GM23338 (cell line): ENCODE results near the gene SEH1L. TPM values are rescaled to one million over a fixed set of nuclear protein-coding genes. Genes with fewer than 3 reads are reported as not detected.
A peak's percentile ranks its signal among the peaks of the same experiment; 100 is the strongest.

Source experiments
- ATAC-seq: fragments of 200-7000 bp; cut with Tn5 transposase; 3 replicates; pipeline ENCODE4 v1.9.1; 2020
- DNase-seq: peaks from one replicate; pipeline ENCODE4 v3.0.0-alpha.2; 2015; ENCODE audit warnings: low spot score
- H2AFZ ChIP-seq: fragments of 200-600 bp; sonication (generic); 2 replicates; pipeline ENCODE4 v1.8.0; 2016; ENCODE audit warnings: antibody characterized with exemption, mild to moderate bottlenecking, moderate library complexity
- H3F3A ChIP-seq: fragments of 200-600 bp; sonication (generic); replicated peaks from 2 replicates; pipeline ENCODE4 v1.8.0; 2017; ENCODE audit warnings: antibody characterized with exemption, mixed run types, low read depth
- H3K27ac ChIP-seq: fragments of 200-600 bp; sonication (generic); 2 replicates; pipeline ENCODE4 v1.6.1; 2016; ENCODE audit warnings: low read depth
- H3K27me3 ChIP-seq: fragments of 200-600 bp; sonication (generic); 2 replicates; pipeline ENCODE4 v1.8.0; 2016; ENCODE audit warnings: mild to moderate bottlenecking, mixed run types, moderate library complexity; ENCODE audit not compliant: insufficient read depth
- H3K36me3 ChIP-seq: fragments of 200-600 bp; sonication (generic); 2 replicates; pipeline ENCODE4 v1.8.0; 2016; ENCODE audit warnings: mild to moderate bottlenecking; ENCODE audit not compliant: insufficient read depth
- H3K4me1 ChIP-seq: fragments of 200-600 bp; sonication (generic); 2 replicates; pipeline ENCODE4 v1.8.0; 2016; ENCODE audit warnings: mild to moderate bottlenecking, moderate library complexity; ENCODE audit not compliant: insufficient read depth
- H3K4me2 ChIP-seq: fragments of 200-600 bp; sonication (generic); 2 replicates; pipeline ENCODE4 v1.7.1; 2017; ENCODE audit warnings: mixed run types
- H3K4me3 ChIP-seq: fragments of 200-600 bp; sonication (generic); 2 replicates; pipeline ENCODE4 v1.6.1; 2016; ENCODE audit warnings: mixed run types
- H3K79me2 ChIP-seq: fragments of 200-600 bp; sonication (generic); replicated peaks from 2 replicates; pipeline ENCODE4 v1.8.0; 2017; ENCODE audit warnings: mild to moderate bottlenecking; ENCODE audit not compliant: insufficient read depth
- H3K9me2 ChIP-seq: fragments of 200-600 bp; sonication (generic); 2 replicates; pipeline ENCODE4 v1.8.0; 2017; ENCODE audit not compliant: insufficient read depth
- H4K20me1 ChIP-seq: fragments of 200-600 bp; sonication (generic); replicated peaks from 2 replicates; pipeline ENCODE4 v1.8.0; 2017; ENCODE audit warnings: mild to moderate bottlenecking; ENCODE audit not compliant: insufficient read depth
- H3K27ac Mint-ChIP-seq: 2 replicates; pipeline ENCODE4 v1.8.0; 2020; ENCODE audit warnings: inconsistent platforms, mild to moderate bottlenecking, moderate library complexity, mixed read lengths
- H3K27me3 Mint-ChIP-seq: 3 replicates; pipeline ENCODE4 v1.8.0; 2022; ENCODE audit warnings: low read depth, mild to moderate bottlenecking, moderate library complexity, mixed read lengths, inconsistent platforms; ENCODE audit not compliant: insufficient read depth, poor library complexity
- H3K36me3 Mint-ChIP-seq: 3 replicates; pipeline ENCODE4 v1.8.0; 2021; ENCODE audit warnings: low read depth, mild to moderate bottlenecking, inconsistent platforms, moderate library complexity, mixed read lengths
- H3K4me1 Mint-ChIP-seq: 3 replicates; pipeline ENCODE4 v1.8.0; 2020; ENCODE audit warnings: mild to moderate bottlenecking, inconsistent platforms, mixed read lengths
- H3K4me3 Mint-ChIP-seq: 3 replicates; pipeline ENCODE4 v1.8.0; 2021; ENCODE audit warnings: moderate library complexity, mild to moderate bottlenecking, inconsistent platforms, mixed read lengths
- H3K9me3 Mint-ChIP-seq: 3 replicates; pipeline ENCODE4 v1.8.0; 2020; ENCODE audit warnings: moderate library complexity, mild to moderate bottlenecking, inconsistent platforms, mixed read lengths
- CREB1 ChIP-seq: fragments of 250-450 bp; sonication (Bioruptor Pico); IDR thresholded peaks from 2 replicates; pipeline ENCODE4 v1.5.0; 2020; ENCODE audit warnings: low read depth, mild to moderate bottlenecking, moderate library complexity
- EZH2 ChIP-seq: fragments of 200-600 bp; sonication (generic); IDR thresholded peaks from one replicate; pipeline ENCODE4 v1.8.0; 2017; ENCODE audit warnings: antibody characterized with exemption, mild to moderate bottlenecking, low read depth; ENCODE audit not compliant: unreplicated experiment
- EZH2phosphoT487 ChIP-seq: fragments of 200-600 bp; sonication (generic); IDR thresholded peaks from one replicate; pipeline ENCODE4 v1.8.1; 2018; ENCODE audit warnings: antibody characterized with exemption; ENCODE audit not compliant: unreplicated experiment
- JUNB ChIP-seq: IDR thresholded peaks from one replicate; pipeline ENCODE4 v1.6.1; 2016; ENCODE audit warnings: antibody characterized with exemption; ENCODE audit not compliant: unreplicated experiment
- NANOG ChIP-seq: IDR thresholded peaks from 2 replicates; pipeline ENCODE4 v1.6.1; 2016; ENCODE audit warnings: antibody characterized with exemption, borderline replicate concordance
- POLR2AphosphoS5 ChIP-seq: IDR thresholded peaks from 2 replicates; pipeline ENCODE4 v1.6.1; 2016; ENCODE audit warnings: antibody characterized with exemption, low read depth
- STAT1 ChIP-seq: IDR thresholded peaks from one replicate; pipeline ENCODE4 v1.6.1; 2016; ENCODE audit warnings: antibody characterized with exemption; ENCODE audit not compliant: unreplicated experiment
- ZNF114 ChIP-seq: fragments of 250-450 bp; sonication (Bioruptor Pico); IDR thresholded peaks from 2 replicates; pipeline ENCODE4 v1.5.0; 2020; ENCODE audit warnings: mild to moderate bottlenecking, moderate library complexity
- ZNF331 ChIP-seq: fragments of 250-450 bp; sonication (Bioruptor Pico); IDR thresholded peaks from 2 replicates; pipeline ENCODE4 v1.5.0; 2020; ENCODE audit warnings: low read depth, mild to moderate bottlenecking, moderate library complexity
- polyA plus RNA-seq: library from polyadenylated mRNA; unstranded; fragments of >200 nt; fragmentation: Nextera tagmentation; extraction: Ambion mirVana; gene quantifications from 2 replicates; pipeline ENCODE4 v1.2.1, GENCODE V29; 2016
- total RNA-seq: library from RNA; depleted of rRNA; stranded (reverse); fragments of >200 nt; shearing (Covaris generic); gene quantifications from 2 replicates; pipeline ENCODE4 v1.2.3, GENCODE V29; 2014
- TF ChIP-seq, protein P1 (sequence below): IDR thresholded peaks from 2 replicates; pipeline ENCODE4 v1.6.1; 2016; ENCODE audit warnings: antibody characterized with exemption
- TF ChIP-seq, protein P2 (sequence below), 2 experiments: fragments of 200-600 bp in 1 of 2; sonication (generic) in 1 of 2; conservative IDR thresholded peaks; 2 replicates each; pipeline versions ENCODE4 v1.5.1 to v1.6.1; 2016 to 2017; ENCODE audit warnings: antibody characterized with exemption in 2 of 2, low read depth in 2 of 2, mild to moderate bottlenecking in 2 of 2, moderate library complexity in 1 of 2
- TF ChIP-seq, protein P3 (sequence below): fragments of 250-450 bp; sonication (Bioruptor Pico); IDR thresholded peaks from 2 replicates; pipeline ENCODE4 v1.5.0; 2020; ENCODE audit warnings: mild to moderate bottlenecking, moderate library complexity
- TF ChIP-seq, protein P4 (sequence below): IDR thresholded peaks from one replicate; pipeline ENCODE4 v1.6.1; 2018; ENCODE audit warnings: antibody characterized with exemption; ENCODE audit not compliant: unreplicated experiment

Gene SEH1L
- total and polyA plus RNA-seq, 2 experiments from 2014 or later: 46.9 to 72.0 TPM

DNA sequence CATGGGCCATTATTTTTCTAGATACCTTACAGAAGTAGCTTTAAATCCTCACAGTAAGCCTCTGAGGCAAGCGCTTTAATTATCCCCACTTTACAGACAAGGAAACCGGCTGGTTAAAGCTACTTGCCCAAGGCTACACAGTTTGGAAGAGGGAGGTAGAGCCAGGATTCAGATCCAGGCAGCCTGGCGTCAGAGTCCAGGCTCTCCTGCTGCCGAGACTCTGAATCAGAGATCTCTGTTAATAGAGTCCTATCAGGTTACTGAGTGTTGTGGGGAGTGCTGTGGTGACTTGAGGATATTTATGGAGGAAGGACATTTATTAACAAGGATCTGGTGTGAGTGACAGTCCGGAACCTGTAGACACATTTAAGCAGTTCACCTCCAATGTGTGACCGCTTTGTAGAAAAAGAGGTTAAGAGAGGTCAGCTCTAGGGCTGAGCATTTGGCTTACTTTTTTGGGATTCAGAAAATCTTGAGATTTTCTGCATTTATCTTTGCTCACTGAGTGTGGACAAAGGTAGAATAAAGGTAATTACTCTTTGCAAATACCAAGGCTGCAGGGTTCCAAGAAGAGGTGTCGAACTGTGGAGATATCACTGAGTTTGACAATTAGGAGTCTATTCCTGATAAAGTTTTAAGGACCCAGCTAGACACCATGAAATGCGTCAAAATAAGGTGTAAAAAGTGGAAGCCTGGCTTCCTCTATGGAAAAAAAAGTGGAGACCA is 41.7 kb downstream of the SEH1L start:
- no peaks in the 10 kb centered on the region for H3K27me3 ChIP-seq
- Mint-ChIP-seq H3K9me3 (no peaks in the 10 kb centered on the region; the same call in 2 of the 3 replicates), H3K36me3 (peaks cover 8% of the 10 kb centered on the region), H3K4me3 (peak overlapping the region; percentile 97), H3K27ac (peak overlapping the region; percentile 96; the same call in 1 of the 2 replicates), H3K27me3 (peaks cover 12% of the 10 kb centered on the region), H3K4me1 (peaks cover 9% of the 10 kb centered on the region)
- peaks cover 10% of the 10 kb centered on the region for H3K4me1 ChIP-seq
- H2AFZ ChIP-seq: no peak overlapping the region
- no peaks in the 10 kb centered on the region; the same call in 1 of the 2 replicates for H3F3A ChIP-seq
- H3K9me2 ChIP-seq: no peaks in the 10 kb centered on the region
- H3K79me2 ChIP-seq: peaks cover 31% of the 10 kb centered on the region
- no peak overlapping the region for H3K27ac ChIP-seq
- peak overlapping the region; percentile 79 for H3K4me2 ChIP-seq
- TF ChIP-seq POLR2AphosphoS5 (no peak), NANOG (no peak), ZNF114 (CRISPR knock-in tag) (no peak), EZH2phosphoT487 (no peak), STAT1 (no peak), EZH2 (no peak), JUNB (no peak), ZNF331 (no peak), CREB1 (no peak)
- TF ChIP-seq, protein P1, sequence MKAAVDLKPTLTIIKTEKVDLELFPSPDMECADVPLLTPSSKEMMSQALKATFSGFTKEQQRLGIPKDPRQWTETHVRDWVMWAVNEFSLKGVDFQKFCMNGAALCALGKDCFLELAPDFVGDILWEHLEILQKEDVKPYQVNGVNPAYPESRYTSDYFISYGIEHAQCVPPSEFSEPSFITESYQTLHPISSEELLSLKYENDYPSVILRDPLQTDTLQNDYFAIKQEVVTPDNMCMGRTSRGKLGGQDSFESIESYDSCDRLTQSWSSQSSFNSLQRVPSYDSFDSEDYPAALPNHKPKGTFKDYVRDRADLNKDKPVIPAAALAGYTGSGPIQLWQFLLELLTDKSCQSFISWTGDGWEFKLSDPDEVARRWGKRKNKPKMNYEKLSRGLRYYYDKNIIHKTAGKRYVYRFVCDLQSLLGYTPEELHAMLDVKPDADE: no peak
- TF ChIP-seq, protein P2, sequence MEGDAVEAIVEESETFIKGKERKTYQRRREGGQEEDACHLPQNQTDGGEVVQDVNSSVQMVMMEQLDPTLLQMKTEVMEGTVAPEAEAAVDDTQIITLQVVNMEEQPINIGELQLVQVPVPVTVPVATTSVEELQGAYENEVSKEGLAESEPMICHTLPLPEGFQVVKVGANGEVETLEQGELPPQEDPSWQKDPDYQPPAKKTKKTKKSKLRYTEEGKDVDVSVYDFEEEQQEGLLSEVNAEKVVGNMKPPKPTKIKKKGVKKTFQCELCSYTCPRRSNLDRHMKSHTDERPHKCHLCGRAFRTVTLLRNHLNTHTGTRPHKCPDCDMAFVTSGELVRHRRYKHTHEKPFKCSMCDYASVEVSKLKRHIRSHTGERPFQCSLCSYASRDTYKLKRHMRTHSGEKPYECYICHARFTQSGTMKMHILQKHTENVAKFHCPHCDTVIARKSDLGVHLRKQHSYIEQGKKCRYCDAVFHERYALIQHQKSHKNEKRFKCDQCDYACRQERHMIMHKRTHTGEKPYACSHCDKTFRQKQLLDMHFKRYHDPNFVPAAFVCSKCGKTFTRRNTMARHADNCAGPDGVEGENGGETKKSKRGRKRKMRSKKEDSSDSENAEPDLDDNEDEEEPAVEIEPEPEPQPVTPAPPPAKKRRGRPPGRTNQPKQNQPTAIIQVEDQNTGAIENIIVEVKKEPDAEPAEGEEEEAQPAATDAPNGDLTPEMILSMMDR (conservative IDR thresholded peaks at IDR 0.05; ENCODE audit: low read depth in 2 of 2): no peak
- TF ChIP-seq, protein P3, sequence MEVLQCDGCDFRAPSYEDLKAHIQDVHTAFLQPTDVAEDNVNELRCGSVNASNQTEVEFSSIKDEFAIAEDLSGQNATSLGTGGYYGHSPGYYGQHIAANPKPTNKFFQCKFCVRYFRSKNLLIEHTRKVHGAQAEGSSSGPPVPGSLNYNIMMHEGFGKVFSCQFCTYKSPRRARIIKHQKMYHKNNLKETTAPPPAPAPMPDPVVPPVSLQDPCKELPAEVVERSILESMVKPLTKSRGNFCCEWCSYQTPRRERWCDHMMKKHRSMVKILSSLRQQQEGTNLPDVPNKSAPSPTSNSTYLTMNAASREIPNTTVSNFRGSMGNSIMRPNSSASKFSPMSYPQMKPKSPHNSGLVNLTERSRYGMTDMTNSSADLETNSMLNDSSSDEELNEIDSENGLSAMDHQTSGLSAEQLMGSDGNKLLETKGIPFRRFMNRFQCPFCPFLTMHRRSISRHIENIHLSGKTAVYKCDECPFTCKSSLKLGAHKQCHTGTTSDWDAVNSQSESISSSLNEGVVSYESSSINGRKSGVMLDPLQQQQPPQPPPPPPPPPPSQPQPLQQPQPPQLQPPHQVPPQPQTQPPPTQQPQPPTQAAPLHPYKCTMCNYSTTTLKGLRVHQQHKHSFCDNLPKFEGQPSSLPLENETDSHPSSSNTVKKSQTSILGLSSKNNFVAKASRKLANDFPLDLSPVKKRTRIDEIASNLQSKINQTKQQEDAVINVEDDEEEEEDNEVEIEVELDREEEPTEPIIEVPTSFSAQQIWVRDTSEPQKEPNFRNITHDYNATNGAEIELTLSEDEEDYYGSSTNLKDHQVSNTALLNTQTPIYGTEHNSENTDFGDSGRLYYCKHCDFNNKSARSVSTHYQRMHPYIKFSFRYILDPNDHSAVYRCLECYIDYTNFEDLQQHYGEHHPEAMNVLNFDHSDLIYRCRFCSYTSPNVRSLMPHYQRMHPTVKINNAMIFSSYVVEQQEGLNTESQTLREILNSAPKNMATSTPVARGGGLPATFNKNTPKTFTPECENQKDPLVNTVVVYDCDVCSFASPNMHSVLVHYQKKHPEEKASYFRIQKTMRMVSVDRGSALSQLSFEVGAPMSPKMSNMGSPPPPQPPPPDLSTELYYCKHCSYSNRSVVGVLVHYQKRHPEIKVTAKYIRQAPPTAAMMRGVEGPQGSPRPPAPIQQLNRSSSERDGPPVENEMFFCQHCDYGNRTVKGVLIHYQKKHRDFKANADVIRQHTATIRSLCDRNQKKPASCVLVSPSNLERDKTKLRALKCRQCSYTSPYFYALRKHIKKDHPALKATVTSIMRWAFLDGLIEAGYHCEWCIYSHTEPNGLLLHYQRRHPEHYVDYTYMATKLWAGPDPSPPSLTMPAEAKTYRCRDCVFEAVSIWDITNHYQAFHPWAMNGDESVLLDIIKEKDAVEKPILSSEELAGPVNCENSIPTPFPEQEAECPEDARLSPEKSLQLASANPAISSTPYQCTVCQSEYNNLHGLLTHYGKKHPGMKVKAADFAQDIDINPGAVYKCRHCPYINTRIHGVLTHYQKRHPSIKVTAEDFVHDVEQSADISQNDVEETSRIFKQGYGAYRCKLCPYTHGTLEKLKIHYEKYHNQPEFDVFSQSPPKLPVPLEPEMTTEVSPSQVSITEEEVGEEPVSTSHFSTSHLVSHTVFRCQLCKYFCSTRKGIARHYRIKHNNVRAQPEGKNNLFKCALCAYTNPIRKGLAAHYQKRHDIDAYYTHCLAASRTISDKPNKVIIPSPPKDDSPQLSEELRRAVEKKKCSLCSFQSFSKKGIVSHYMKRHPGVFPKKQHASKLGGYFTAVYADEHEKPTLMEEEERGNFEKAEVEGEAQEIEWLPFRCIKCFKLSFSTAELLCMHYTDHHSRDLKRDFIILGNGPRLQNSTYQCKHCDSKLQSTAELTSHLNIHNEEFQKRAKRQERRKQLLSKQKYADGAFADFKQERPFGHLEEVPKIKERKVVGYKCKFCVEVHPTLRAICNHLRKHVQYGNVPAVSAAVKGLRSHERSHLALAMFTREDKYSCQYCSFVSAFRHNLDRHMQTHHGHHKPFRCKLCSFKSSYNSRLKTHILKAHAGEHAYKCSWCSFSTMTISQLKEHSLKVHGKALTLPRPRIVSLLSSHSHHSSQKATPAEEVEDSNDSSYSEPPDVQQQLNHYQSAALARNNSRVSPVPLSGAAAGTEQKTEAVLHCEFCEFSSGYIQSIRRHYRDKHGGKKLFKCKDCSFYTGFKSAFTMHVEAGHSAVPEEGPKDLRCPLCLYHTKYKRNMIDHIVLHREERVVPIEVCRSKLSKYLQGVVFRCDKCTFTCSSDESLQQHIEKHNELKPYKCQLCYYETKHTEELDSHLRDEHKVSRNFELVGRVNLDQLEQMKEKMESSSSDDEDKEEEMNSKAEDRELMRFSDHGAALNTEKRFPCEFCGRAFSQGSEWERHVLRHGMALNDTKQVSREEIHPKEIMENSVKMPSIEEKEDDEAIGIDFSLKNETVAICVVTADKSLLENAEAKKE (CRISPR knock-in tag): no peak
- TF ChIP-seq, protein P4, sequence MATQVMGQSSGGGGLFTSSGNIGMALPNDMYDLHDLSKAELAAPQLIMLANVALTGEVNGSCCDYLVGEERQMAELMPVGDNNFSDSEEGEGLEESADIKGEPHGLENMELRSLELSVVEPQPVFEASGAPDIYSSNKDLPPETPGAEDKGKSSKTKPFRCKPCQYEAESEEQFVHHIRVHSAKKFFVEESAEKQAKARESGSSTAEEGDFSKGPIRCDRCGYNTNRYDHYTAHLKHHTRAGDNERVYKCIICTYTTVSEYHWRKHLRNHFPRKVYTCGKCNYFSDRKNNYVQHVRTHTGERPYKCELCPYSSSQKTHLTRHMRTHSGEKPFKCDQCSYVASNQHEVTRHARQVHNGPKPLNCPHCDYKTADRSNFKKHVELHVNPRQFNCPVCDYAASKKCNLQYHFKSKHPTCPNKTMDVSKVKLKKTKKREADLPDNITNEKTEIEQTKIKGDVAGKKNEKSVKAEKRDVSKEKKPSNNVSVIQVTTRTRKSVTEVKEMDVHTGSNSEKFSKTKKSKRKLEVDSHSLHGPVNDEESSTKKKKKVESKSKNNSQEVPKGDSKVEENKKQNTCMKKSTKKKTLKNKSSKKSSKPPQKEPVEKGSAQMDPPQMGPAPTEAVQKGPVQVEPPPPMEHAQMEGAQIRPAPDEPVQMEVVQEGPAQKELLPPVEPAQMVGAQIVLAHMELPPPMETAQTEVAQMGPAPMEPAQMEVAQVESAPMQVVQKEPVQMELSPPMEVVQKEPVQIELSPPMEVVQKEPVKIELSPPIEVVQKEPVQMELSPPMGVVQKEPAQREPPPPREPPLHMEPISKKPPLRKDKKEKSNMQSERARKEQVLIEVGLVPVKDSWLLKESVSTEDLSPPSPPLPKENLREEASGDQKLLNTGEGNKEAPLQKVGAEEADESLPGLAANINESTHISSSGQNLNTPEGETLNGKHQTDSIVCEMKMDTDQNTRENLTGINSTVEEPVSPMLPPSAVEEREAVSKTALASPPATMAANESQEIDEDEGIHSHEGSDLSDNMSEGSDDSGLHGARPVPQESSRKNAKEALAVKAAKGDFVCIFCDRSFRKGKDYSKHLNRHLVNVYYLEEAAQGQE: no peak
- ATAC-seq (no peak), DNase-seq (no peak)
- H3K4me3 ChIP-seq: peak overlapping the region; percentile 79; the same call in 1 of the 2 replicates
- 0 out of 2 replicates have a peak, but pooled peaks cover 7% of the 10 kb centered on the region for H3K36me3 ChIP-seq
- H4K20me1 ChIP-seq: peaks cover 12% of the 10 kb centered on the region
